Stimulated activated CD4-positive, alpha-beta T cell treated with anti-CD3 and anti-CD28 coated beads, Interleukin-2, amount 100 ng/mL, for 4 hours (primary cell): Measurements from ENCODE around the gene FAM193B.

ENCODE experiments used
- DNase-seq: peaks from one replicate; pipeline ENCODE4 v3.0.0-alpha.2; 2020; ENCODE audit warnings: low read depth

FAM193B gene

GRCh38 chr5:177515580-177515979 is 38.8 kb downstream of the FAM193B start:
- no peak for DNase-seq

GRCh38 chr5:177514541-177514940 is 39.8 kb downstream of the FAM193B start:
- DNase-seq: no peak

GRCh38 chr5:177513500-177513899 is 40.9 kb downstream of the FAM193B start:
- no peak for DNase-seq

GRCh38 chr5:177512736-177513380 is 41.5 kb downstream of the FAM193B start:
- DNase-seq: no peak

- DNase-seq: no peak
These were observed 42.3 kb downstream of the FAM193B start for GRCh38 chr5:177511796-177512675.

- no peak for DNase-seq
These were observed 43.2 kb downstream of the FAM193B start for GRCh38 chr5:177511181-177511580.

GRCh38 chr5:177510567-177511053 is 43.8 kb downstream of the FAM193B start:
- DNase-seq: no peak

- DNase-seq: no peak
These were observed 44.3 kb downstream of the FAM193B start for GRCh38 chr5:177509991-177510566.

- no peak for DNase-seq
These were observed 44.9 kb downstream of the FAM193B start, which contains the start of gene DOK3 for GRCh38 chr5:177509381-177509951. DOK3 (minus strand) TSS chr5:177509826; CDS start chr5:177509540, 286 bp downstream.

GRCh38 chr5:177508837-177509236 is 45.5 kb downstream of the FAM193B start:
- no peak for DNase-seq

- no peak for DNase-seq
These were observed 46.1 kb downstream of the FAM193B start for GRCh38 chr5:177508221-177508611.

- DNase-seq: no peak
These were observed 46.7 kb downstream of the FAM193B start for GRCh38 chr5:177507596-177508220.

- DNase-seq: no peak
These were observed 47.2 kb downstream of the FAM193B start for GRCh38 chr5:177507165-177507564.

- DNase-seq: no peak
These were observed 49.3 kb downstream of the FAM193B start for GRCh38 chr5:177505075-177505474.

GRCh38 chr5:177504086-177505056 is 50.0 kb downstream of the FAM193B start:
- DNase-seq: no peak

GRCh38 chr5:177503351-177504085 is 50.8 kb downstream of the FAM193B start:
- DNase-seq: no peak

GRCh38 chr5:177502886-177503285 is 51.5 kb downstream of the FAM193B start:
- no peak for DNase-seq

- no peak for DNase-seq
These were observed 52.3 kb downstream of the FAM193B start for GRCh38 chr5:177501874-177502678.
